ENCODE data around the gene DSC2. TPM values are rescaled to one million over a fixed set of nuclear protein-coding genes. Genes with fewer than 3 reads are reported as not detected.

DSC2 gene
- total RNA-seq, 1 experiment from 2014 or later, result 33.4 TPM

DNA sequence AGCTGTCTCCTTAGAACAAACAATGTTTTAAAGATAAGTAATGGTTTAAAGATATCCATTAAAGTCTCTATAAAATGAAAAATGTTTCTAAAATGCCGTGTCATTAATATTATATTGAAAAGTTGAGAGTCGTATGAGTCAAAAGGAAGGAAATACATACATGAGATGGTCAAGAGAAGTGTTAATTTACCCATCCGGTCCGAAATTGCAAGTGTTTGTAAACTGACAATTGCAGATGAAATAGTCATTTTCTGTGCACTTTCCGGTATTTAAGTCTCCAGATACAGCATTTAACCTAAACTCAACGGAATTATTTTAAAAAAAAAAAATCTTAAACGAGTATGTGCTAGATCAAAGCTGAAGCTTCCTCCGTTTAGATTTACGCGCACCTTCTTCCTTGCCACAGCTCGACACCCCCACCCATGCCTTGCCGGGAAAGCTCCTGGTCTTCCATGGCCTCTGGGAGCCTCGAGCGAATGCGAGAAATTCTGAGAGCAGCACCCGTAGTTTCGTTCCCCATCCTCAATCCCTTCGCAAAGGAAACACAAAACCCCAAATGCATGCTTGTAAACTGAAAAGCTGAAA lies 61.4 kb downstream of the DSC2 start:
- RAD21 ChIA-PET (ENCODE audit: low non-redundant PET in 1 of 2, low total read pairs in 2 of 2, uncharacterized antibody in 2 of 2, unreplicated experiment in 2 of 2), result no interaction called here
- TF ChIP-seq ELF1 (IDR thresholded peaks at IDR 0.05; ENCODE audit: borderline replicate concordance, low read depth) (no peak), FOSL1 (IDR thresholded peaks at IDR 0.05; ENCODE audit: low read depth) (no peak), RAD21 (IDR thresholded peaks at IDR 0.05; ENCODE audit: low read depth) (no peak), POLR2AphosphoS5 (IDR thresholded peaks at IDR 0.05; ENCODE audit: low read depth, low read length) (no peak), CEBPB (IDR thresholded peaks at IDR 0.05; ENCODE audit: low read depth) (no peak), ZBTB33 (IDR thresholded peaks at IDR 0.05; ENCODE audit: extremely low read depth, insufficient replicate concordance, low read length) (no peak), ZFX (IDR thresholded peaks at IDR 0.05) (no peak), EZH2 (IDR thresholded peaks at IDR 0.05) (no peak)
- no peaks in the 10 kb centered on the region for H3K36me3 ChIP-seq (ENCODE audit: control insufficient read depth in 1 of 2, insufficient read depth in 2 of 2, low read length in 2 of 2)
- no peaks in the 10 kb centered on the region for H3K9me3 ChIP-seq (ENCODE audit: control insufficient read depth in 1 of 2, insufficient read depth in 1 of 2, low read depth in 1 of 2, low read length in 2 of 2)
- H3K27ac ChIP-seq (ENCODE audit: low read depth, low read length), result peak overlapping the region; percentile 78; the same call in 1 of the 2 replicates
- no peaks in the 10 kb centered on the region for H4K20me1 ChIP-seq (ENCODE audit: insufficient read depth)
- ATAC-seq (no peak; the same call in 1 of the 2 replicates), DNase-seq (ENCODE audit: low read depth, low spot score) (no peak)
- POLR2A ChIA-PET, result no interaction called here
- H3K4me2 ChIP-seq (ENCODE audit: low read length), result peak overlapping the region; percentile 76
- intact Hi-C loops (cut with micrococcal nuclease), result no loop called here
- BruUV-seq (replicated peaks), result no TSS peak
- no peaks in the 10 kb centered on the region for H3K9me2 ChIP-seq (ENCODE audit: insufficient read depth)
- CTCF ChIA-PET, result no interaction called here
- no peaks in the 10 kb centered on the region for H3K27me3 ChIP-seq (ENCODE audit: insufficient read depth, low read length)
- H2AFZ ChIP-seq (ENCODE audit: low read depth, low read length, poor library complexity, severe bottlenecking), result no peak overlapping the region
- H3K9ac ChIP-seq (ENCODE audit: low read length), result peak overlapping the region; percentile 70
- H3K79me2 ChIP-seq (ENCODE audit: insufficient read depth, low read length), result peaks cover 15% of the 10 kb centered on the region
- peak overlapping the region; percentile 48 to 61 for H3K4me3 ChIP-seq (replicated peaks in 1 of 2; ENCODE audit: low read depth in 1 of 2, low read length in 2 of 2)
- H3K4me1 ChIP-seq (ENCODE audit: control insufficient read depth in 1 of 2, insufficient read depth in 2 of 2, low read length in 2 of 2), result peaks cover 0 to 47% of the 10 kb centered on the region in 2 experiments; a peak in 2 of 4 replicates
